Mesodermal cell (in vitro differentiated cells): ENCODE data around the gene ACTL7B. TPM values are rescaled to one million over a fixed set of nuclear protein-coding genes. Genes with fewer than 3 reads are reported as not detected.
"Not testable (repeated sequence)": the region's sequence is repeated elsewhere in the genome, so short reads cannot be mapped to it uniquely, and the experiment has no call there.

Experiments used
- H3K27ac ChIP-seq: 2 replicates; pipeline ENCODE4 v1.7.0; 2013; ENCODE audit warnings: mild to moderate bottlenecking, low read depth, low read length, moderate library complexity; ENCODE audit not compliant: severe bottlenecking
- H3K36me3 ChIP-seq: 2 replicates; pipeline ENCODE4 v1.7.1; 2013; ENCODE audit warnings: mild to moderate bottlenecking, low read length, moderate library complexity; ENCODE audit not compliant: control insufficient read depth, insufficient read depth
- H3K4me1 ChIP-seq: one replicate; pipeline ENCODE4 v1.7.1; 2013; ENCODE audit warnings: mild to moderate bottlenecking, low read length; ENCODE audit not compliant: insufficient read depth, control insufficient read depth, poor library complexity, severe bottlenecking
- H3K4me3 ChIP-seq: 2 replicates; pipeline ENCODE4 v1.7.0; 2013; ENCODE audit warnings: low read length, control low read depth, mild to moderate bottlenecking; ENCODE audit not compliant: insufficient read depth, poor library complexity, severe bottlenecking; ENCODE audit errors: extremely low read depth
- H3K9me3 ChIP-seq: 2 replicates; pipeline ENCODE4 v1.7.1; 2013; ENCODE audit warnings: mild to moderate bottlenecking, low read length, moderate library complexity; ENCODE audit not compliant: control insufficient read depth
- WGBS, 2 experiments: methylation state at CpG; one replicate each; pipeline ENCODE4 v1.1.5; 2013; ENCODE audit warnings: missing lambda C conversion rate in 2 of 2; ENCODE audit not compliant: insufficient coverage in 2 of 2; 5-methylcytosine and 5-hydroxymethylcytosine counted together
- polyA plus RNA-seq, 2 experiments: library from polyadenylated mRNA; stranded (reverse); fragments of 50-300 nt; gene quantifications; one replicate each; pipeline ENCODE4 v1.2.3, GENCODE V29; 2013

ACTL7B gene, protein sequence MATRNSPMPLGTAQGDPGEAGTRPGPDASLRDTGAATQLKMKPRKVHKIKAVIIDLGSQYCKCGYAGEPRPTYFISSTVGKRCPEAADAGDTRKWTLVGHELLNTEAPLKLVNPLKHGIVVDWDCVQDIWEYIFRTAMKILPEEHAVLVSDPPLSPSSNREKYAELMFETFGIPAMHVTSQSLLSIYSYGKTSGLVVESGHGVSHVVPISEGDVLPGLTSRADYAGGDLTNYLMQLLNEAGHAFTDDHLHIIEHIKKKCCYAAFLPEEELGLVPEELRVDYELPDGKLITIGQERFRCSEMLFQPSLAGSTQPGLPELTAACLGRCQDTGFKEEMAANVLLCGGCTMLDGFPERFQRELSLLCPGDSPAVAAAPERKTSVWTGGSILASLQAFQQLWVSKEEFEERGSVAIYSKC
- not detected for polyA plus RNA-seq (2013, experiment 1 of 2)
- not detected for polyA plus RNA-seq (2013, experiment 2 of 2)

DNA sequence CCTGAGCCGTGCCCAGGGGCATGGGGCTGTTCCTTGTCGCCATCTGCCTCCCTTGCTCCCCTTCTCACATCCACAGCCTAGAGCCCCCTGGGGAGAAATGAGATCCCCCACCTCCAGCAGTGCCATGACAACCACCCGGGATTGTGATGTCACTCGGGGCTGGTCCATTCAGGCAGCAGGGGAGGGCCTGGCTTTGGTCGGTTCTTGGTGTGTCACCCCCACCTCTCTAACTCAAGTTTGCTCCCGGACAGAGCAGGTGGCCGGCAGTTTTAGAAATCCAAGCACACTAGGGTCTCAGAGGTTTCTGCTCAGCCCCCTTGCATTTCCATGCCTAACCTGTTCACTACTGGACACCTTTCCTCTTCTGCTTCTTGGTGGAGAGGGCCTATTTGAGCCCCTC lies at the start of gene ACTL7B:
Gene ACTL7B (minus strand): TSS at position 99 of the 400 bp plus-strand sequence. CDS start 56 bp downstream, at position 43.
- Histone ChIP-seq H3K27ac (no peak within 1 kb of the TSS), H3K9me3 (no peaks in the 10 kb centered on the region), H3K36me3 (no peaks in the 10 kb centered on the region), H3K4me1 (peaks cover 10% of the 10 kb centered on the region), H3K4me3 (no peak within 1 kb of the TSS)
- WGBS, 2 experiments, result 88 to 93% methylated on average over 3 to 6 of the region's 7 CpGs

DNA sequence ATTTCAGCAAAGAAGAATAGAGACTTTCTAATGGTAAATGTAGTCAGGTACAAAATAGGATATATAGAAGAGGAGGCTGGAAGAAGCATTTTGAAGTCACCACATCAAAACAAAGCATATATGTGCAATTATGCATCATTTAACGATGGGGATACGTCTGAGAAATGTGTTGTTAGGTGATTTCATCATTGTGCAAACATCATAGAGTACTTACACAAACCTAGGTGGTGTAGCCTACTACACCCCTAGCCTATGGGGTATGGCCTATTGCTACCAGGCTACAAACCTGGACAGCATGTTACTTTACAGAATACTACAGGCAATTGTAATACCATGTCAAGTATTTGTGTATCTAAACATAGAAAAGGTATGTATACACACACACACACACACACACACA lies 49.7 kb upstream of the ACTL7B start:
- H3K4me1 ChIP-seq, result no peaks in the 10 kb centered on the region
- WGBS, 2 experiments, result no CpG with 5 or more reads among the region's 2 CpGs

DNA sequence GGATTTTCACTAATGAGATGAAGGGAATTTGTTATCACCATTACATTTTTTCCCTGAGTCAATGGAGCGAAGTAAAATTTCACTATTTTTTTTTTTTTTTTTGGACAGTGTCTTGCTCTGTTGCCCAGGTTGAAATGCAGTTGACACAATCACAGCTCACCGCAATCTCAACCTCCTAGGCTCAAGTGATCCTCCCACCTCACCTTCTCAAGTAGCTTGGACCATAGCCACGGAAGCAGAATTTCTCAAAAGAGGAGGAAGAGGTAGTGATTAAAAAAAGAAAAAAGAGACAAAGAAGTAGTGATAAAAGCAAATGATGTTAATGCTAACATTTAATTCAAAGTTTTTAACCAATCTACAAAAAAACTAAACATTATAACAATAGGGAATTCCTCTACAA lies 48.4 kb upstream of the ACTL7B start:
- Histone ChIP-seq H3K9me3 (no peaks in the 10 kb centered on the region), H3K36me3 (peaks cover 81% of the 10 kb centered on the region)
- 100% methylated on average over 1 of the region's 3 CpGs; no CpG with 5 or more reads in 1 of the 2 experiments for whole genome bisulfite sequencing, 2 experiments

More for the DNA sequence above, 49.7 kb upstream of the ACTL7B start:
- Histone ChIP-seq H3K27ac (no peak overlapping the region), H3K9me3 (no peaks in the 10 kb centered on the region), H3K36me3 (peaks cover 81% of the 10 kb centered on the region), H3K4me3 (no peak overlapping the region)

DNA sequence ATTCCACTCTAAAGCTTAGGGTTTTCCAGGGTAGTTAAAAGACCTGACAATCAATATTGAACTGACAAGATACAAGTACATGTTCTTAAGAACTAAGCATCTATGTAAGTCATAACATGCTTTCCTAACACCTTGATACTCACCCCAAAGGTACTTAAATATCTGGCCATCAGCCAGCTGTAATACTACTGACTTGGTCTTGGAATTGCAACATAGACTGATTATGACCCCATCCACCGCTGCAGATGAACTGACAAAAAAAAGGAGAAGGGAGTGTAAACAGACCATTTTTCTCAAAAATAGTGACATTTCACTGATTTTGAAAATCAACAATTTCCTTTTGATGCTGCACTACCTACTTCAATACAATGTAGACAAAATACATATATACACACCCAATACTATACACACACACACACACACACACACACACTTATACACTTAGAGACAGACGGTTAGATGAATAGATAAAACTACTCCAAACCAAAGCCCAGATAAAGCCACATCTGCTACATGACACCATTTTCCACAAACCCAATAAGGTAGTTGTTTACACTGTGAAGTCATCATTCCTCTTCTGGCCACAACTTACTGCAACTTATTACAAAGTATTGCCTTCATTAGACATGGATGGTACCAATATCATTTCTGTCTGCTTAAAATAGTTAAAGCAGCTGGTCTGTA lies 47.8 kb upstream of the ACTL7B start:
- H3K9me3 ChIP-seq, result no peaks in the 10 kb centered on the region
- 86 to 100% methylated on average over 1 to 2 of the region's 2 CpGs for WGBS, 2 experiments
- no peak overlapping the region for H3K4me3 ChIP-seq
- H3K4me1 ChIP-seq, result no peaks in the 10 kb centered on the region
- peaks cover 78% of the 10 kb centered on the region for H3K36me3 ChIP-seq
- H3K27ac ChIP-seq, result no peak overlapping the region

More for the DNA sequence above, 48.4 kb upstream of the ACTL7B start:
- no peak overlapping the region for H3K27ac ChIP-seq
- H3K4me3 ChIP-seq, result no peak overlapping the region
- no peaks in the 10 kb centered on the region for H3K4me1 ChIP-seq

DNA sequence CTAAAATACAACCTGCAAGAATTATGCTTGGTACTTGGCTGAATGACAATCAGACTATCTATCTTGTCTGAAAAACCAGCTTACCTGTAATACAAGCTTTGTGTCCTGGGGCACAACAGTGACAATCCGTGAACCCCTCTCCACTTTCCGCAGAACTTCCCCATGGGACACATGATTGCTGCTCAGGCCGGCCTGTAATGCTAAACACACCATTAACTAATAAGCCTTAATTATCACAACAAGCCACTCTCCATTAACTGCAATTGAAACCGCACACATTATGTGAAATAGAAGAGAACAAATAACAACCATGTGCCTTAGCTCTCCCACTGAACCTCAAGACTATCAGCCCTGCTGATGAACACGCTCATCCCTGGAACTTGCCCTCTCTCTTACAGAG lies 44.4 kb upstream of the ACTL7B start:
- H3K27ac ChIP-seq, result no peak overlapping the region
- no peak overlapping the region for H3K4me3 ChIP-seq
- peaks cover 77% of the 10 kb centered on the region for H3K36me3 ChIP-seq
- WGBS, 2 experiments, result 82 to 100% methylated on average over 3 of the region's 5 CpGs
- H3K9me3 ChIP-seq, result no peaks in the 10 kb centered on the region
- no peaks in the 10 kb centered on the region for H3K4me1 ChIP-seq

DNA sequence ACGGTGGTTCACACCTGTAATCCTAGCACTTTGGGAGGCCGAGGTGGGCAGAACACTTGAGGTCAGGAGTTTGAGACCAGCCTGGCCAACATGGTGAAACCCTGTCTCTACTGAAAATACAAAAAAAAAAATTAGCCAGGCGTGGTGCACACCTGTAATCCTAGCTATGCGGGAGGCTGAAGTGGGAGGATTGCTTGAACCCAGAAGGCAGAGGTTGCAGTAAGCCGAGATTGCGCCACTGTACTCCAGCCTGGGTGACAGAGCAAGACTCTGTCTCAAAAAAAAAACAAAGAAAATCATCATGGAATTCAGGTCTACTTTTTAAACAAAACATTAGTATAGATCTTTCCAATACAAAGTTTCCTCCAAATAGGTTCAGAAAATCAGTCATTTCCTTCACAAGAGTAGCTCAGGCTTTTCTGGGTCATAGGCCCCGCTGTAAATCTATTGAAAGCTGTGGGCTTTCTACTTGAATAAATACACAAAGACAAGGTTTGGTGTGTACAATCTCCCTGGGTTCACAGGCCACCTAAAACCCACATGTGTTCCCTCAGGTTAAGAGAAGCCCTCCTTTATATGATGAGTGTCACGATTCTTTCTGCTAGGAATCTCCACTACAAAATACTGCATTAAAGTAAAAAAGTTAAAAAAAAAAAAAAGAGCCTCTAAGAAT lies 43.4 kb upstream of the ACTL7B start:
- H3K4me3 ChIP-seq, H3K4me1 ChIP-seq, H3K27ac ChIP-seq, H3K9me3 ChIP-seq: not testable (repeated sequence)
- H3K36me3 ChIP-seq, result peaks cover 75% of the 10 kb centered on the region
- WGBS, 2 experiments, result 95 to 100% methylated on average over 1 to 5 of the region's 8 CpGs

DNA sequence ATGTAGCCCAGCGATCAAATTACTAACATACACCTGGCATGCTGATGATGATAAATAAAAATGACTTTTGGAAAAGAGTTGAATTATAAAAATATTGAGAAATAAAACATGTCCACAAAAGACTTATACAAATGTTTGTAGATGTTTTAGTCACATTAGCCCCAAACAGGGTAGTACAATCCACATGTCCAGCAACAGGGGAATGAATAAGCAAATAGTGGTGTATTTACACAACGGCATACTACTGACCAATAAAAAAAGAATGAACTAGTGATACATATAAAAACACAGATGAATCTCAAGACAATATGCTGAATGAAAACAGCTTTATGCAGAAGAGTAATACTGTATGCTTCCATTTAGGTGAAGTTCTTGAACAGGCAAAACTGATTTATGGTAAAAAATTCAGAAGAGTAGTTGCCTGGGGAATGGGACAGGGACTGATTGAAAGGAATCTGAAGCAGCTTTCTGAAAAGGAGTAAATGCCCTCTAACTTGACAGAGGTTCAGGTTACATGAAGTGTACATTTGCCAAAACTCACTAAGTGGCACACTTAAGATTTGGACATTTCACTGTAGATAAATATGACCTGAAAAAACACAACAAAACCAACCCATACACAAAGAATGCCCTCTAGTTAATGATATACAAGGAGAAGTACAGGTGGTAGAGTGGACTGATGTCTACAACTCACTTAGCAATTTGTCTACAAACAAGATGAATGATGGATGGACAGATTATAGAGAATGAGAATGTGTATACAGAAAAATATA lies 41.7 kb upstream of the ACTL7B start:
- Histone ChIP-seq H3K27ac (no peak overlapping the region), H3K4me3 (no peak overlapping the region), H3K36me3 (peaks cover 78% of the 10 kb centered on the region), H3K9me3 (no peaks in the 10 kb centered on the region), H3K4me1 (no peaks in the 10 kb centered on the region)
- WGBS, 2 experiments, result no CpG with 5 or more reads among the region's 2 CpGs

DNA sequence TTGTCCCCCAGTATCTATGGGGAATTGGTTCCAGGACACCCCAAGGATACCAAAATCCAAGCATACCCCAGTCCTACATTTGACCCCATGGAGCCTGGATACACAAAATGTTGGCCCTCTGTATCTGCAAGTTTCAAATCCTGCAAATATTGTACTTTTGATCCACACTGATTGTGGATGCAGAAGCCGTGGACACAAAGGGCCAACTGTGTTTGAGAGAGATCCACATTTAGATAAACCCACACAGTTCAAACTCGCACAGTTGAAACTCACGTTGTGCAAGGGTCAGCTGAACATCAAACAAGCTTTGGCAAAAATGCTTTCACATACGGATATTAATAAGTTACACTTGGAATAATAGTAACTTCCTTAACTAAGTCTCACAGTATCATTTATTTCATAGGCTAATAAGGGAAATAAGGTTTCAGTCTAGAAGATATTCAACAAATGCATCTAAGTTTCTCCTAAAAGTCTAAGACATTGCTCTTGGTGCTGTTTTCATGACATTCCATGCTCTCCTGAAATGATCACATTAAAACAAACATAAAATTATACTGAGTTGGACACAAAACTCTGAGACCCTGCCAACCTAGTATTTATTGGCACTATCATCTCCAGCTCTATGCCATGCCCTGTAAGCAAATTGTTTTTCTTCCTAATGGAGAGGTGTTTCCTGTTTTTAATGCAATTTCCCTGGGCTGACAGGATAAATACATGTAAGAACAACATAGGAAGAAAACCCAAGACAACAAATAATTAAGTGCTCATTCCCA lies 38.6 kb upstream of the ACTL7B start:
- Histone ChIP-seq H3K36me3 (peaks cover 70% of the 10 kb centered on the region), H3K27ac (no peak overlapping the region), H3K9me3 (no peaks in the 10 kb centered on the region), H3K4me1 (no peaks in the 10 kb centered on the region), H3K4me3 (no peak overlapping the region)
- 95 to 100% methylated on average over 1 to 2 of the region's 4 CpGs for WGBS, 2 experiments

DNA sequence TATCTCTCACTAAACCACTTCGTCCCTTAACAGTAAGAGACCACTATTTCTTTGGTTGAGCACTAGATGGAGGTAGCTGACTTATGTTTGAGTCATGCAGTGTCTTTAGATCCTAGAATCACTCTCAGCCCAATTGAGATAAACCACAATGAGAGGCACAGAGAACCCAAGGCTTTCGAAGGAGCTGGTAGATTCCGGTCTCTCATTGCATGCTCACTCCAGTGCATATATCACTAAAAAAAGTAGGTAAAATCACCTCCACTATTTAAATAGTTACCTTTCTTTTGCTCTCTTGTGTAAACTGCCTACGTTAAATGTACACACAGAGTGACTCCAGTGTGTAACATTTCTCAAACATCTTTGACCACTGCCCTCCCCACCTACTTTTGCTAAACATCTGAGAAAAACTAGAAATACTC lies 33.9 kb upstream of the ACTL7B start:
- 81 to 95% methylated on average over 3 of the region's 4 CpGs for WGBS, 2 experiments
- Histone ChIP-seq H3K4me3 (no peak overlapping the region), H3K4me1 (peaks cover 6% of the 10 kb centered on the region), H3K9me3 (no peaks in the 10 kb centered on the region), H3K36me3 (peaks cover 56% of the 10 kb centered on the region), H3K27ac (no peak overlapping the region)
